HepG2 (cell line): ENCODE data around the gene CEP131. TPM values are rescaled to one million over a fixed set of nuclear protein-coding genes. Genes with fewer than 3 reads are reported as not detected.

Source experiments
- ARNT2 ChIP-seq: sonication (generic); formaldehyde crosslinking; IDR thresholded peaks from 2 replicates; pipeline ENCODE4 v1.8.0; 2022; ENCODE audit warnings: mild to moderate bottlenecking, low read depth, missing genetic modification reagents, moderate library complexity
- ATF5 ChIP-seq: sonication (generic); formaldehyde crosslinking; IDR thresholded peaks from 2 replicates; pipeline ENCODE4 v1.4.0; 2020; ENCODE audit warnings: mild to moderate bottlenecking, low read depth, missing genetic modification reagents
- ATF7 ChIP-seq, 2 experiments: fragments of 450-650 bp in 1 of 2; sonication (generic) in 1 of 2; formaldehyde crosslinking in 1 of 2; IDR thresholded peaks; 2 replicates each; pipeline versions ENCODE4 v1.4.0 to v1.6.1; 2016 to 2020; ENCODE audit warnings: antibody characterized with exemption in 1 of 2, mild to moderate bottlenecking in 1 of 2, missing genetic modification reagents in 1 of 2
- KAT7 ChIP-seq: IDR thresholded peaks from 2 replicates; pipeline ENCODE4 v1.6.1; 2018; ENCODE audit warnings: borderline replicate concordance, missing compliant biosample characterization
- MED8 ChIP-seq: sonication (generic); formaldehyde crosslinking; IDR thresholded peaks from 2 replicates; pipeline ENCODE4 v1.8.1; 2023; ENCODE audit warnings: mild to moderate bottlenecking, missing genetic modification reagents; ENCODE audit not compliant: insufficient replicate concordance
- POLR2A ChIP-seq, 2 experiments: IDR thresholded peaks; 2 replicates each; pipeline ENCODE4 v1.6.1; 2011; ENCODE audit warnings: low read depth in 2 of 2, low read length in 2 of 2, mild to moderate bottlenecking in 1 of 2, moderate library complexity in 1 of 2; ENCODE audit not compliant: insufficient read depth in 1 of 2
- SOX6 ChIP-seq, 2 experiments: fragments of 450-650 bp in 1 of 2; sonication (generic) in 1 of 2; formaldehyde crosslinking in 1 of 2; IDR thresholded peaks; 2 replicates each; pipeline versions ENCODE4 v1.4.0 to v1.6.1; 2017 to 2020; ENCODE audit warnings: antibody characterized with exemption in 1 of 2, mild to moderate bottlenecking in 1 of 2, missing genetic modification reagents in 1 of 2
- TP53 ChIP-seq: sonication (generic); formaldehyde crosslinking; conservative IDR thresholded peaks from 2 replicates; pipeline ENCODE4 v1.4.0; 2020; ENCODE audit warnings: missing genetic modification reagents
- U2AF1 ChIP-seq: fragments of 200-400 bp; formaldehyde crosslinking; optimal IDR thresholded peaks from 2 replicates; pipeline ENCODE3; 2017; ENCODE audit warnings: mild to moderate bottlenecking, low read depth, low read length
- ZNF251 ChIP-seq: sonication (generic); formaldehyde crosslinking; IDR thresholded peaks from 2 replicates; pipeline ENCODE4 v1.9.0; 2021; ENCODE audit warnings: mild to moderate bottlenecking, missing genetic modification reagents
- ZNF280B ChIP-seq: sonication (generic); formaldehyde crosslinking; IDR thresholded peaks from 2 replicates; pipeline ENCODE4 v1.5.0; 2020; ENCODE audit warnings: missing genetic modification reagents, mild to moderate bottlenecking, borderline replicate concordance
- ZNF318 ChIP-seq: sonication (generic); formaldehyde crosslinking; IDR thresholded peaks from 2 replicates; pipeline ENCODE4 v1.4.0; 2020; ENCODE audit warnings: mild to moderate bottlenecking, missing genetic modification reagents
- ZNF350 ChIP-seq: sonication (generic); formaldehyde crosslinking; IDR thresholded peaks from 2 replicates; pipeline ENCODE4 v1.4.0; 2020; ENCODE audit warnings: mild to moderate bottlenecking, low read depth, missing genetic modification reagents, borderline replicate concordance
- ZNF607 ChIP-seq: sonication (generic); formaldehyde crosslinking; IDR thresholded peaks from 2 replicates; pipeline ENCODE4 v1.5.1; 2020; ENCODE audit warnings: missing genetic modification reagents, mild to moderate bottlenecking, borderline replicate concordance
- ZNF703 ChIP-seq: sonication (generic); formaldehyde crosslinking; IDR thresholded peaks from 2 replicates; pipeline ENCODE4 v1.5.1; 2020; ENCODE audit warnings: missing genetic modification reagents, mild to moderate bottlenecking, moderate library complexity, borderline replicate concordance
- ZNF709 ChIP-seq: sonication (generic); formaldehyde crosslinking; IDR thresholded peaks from 2 replicates; pipeline ENCODE4 v1.5.0; 2020; ENCODE audit warnings: mild to moderate bottlenecking, missing genetic modification reagents
- polyA plus RNA-seq, 8 experiments: library from polyadenylated mRNA; depleted of rRNA in 3 of 8; stranded (reverse) in 7 of 8; unstranded in 1 of 8; fragments of >200 nt; fragmentation: Illumina TruSeq in 4 of 8; extraction: Trizol in 4 of 8; gene quantifications; 2 replicates each; pipeline versions ENCODE4 v1.2.1 to v1.2.3, GENCODE V29; 2011 to 2016; ENCODE audit warnings: low read depth in 4 of 8, missing spikeins in 1 of 8, mixed read lengths in 1 of 8; ENCODE audit not compliant: insufficient read depth in 1 of 8
- total RNA-seq, 5 experiments: library from RNA; depleted of rRNA; stranded (reverse); fragments of >200 nt; fragmentation: Illumina TruSeq; extraction: Trizol; gene quantifications; 2 replicates each; pipeline ENCODE4 v1.2.3, GENCODE V29; 2016; ENCODE audit warnings: low read depth in 1 of 5

Gene CEP131
- total and polyA plus RNA-seq, 2 of the 13 experiments (the other 11 are each of a cell fraction or from before 2014, with no cell fraction given) = 5.0 to 16.8 TPM

GRCh38 chr17:81239714-81240555 is 17.2 kb upstream of the CEP131 start (continued):
- TF ChIP-seq ZNF318 (CRISPR knock-in tag) (0 out of 2 replicates have a peak, but pooled peaks have one; percentile 54), KAT7 (CRISPR knock-in tag) (no peak), ZNF607 (CRISPR knock-in tag) (peak; percentile 70; the same call in 1 of the 2 replicates), ZNF703 (CRISPR knock-in tag) (no peak), ZNF350 (CRISPR knock-in tag) (peak; percentile 13; the same call in 1 of the 2 replicates), ATF7 (IDR thresholded peaks at IDR 0.05) (no peak), ATF7 (CRISPR knock-in tag; IDR thresholded peaks at IDR 0.05) (no peak), ATF5 (CRISPR knock-in tag) (0 out of 2 replicates have a peak, but pooled peaks have one; percentile 33), SOX6 (IDR thresholded peaks at IDR 0.05) (no peak), SOX6 (CRISPR knock-in tag; IDR thresholded peaks at IDR 0.05) (0 out of 2 replicates have a peak, but pooled peaks have one; percentile 28), ZNF709 (CRISPR knock-in tag) (peak; percentile 48; the same call in 1 of the 2 replicates), ZNF280B (CRISPR knock-in tag) (peak; percentile 44; the same call in 1 of the 2 replicates), ARNT2 (peak; percentile 42; the same call in 1 of the 2 replicates), TP53 (CRISPR knock-in tag) (peak; percentile 90; the same call in 1 of the 2 replicates), ZNF251 (CRISPR knock-in tag) (no peak), POLR2A (IDR thresholded peaks at IDR 0.05; ENCODE audit: insufficient read depth in 1 of 2, low read depth in 2 of 2, low read length in 2 of 2) (0 out of 4 replicates have a peak, but pooled peaks of 1 of the 2 experiments have one; percentile 22), MED8 (no peak), U2AF1 (no peak)
